ENCODE measurements around the gene RBFOX2. TPM values are rescaled to one million over a fixed set of nuclear protein-coding genes. Genes with fewer than 3 reads are reported as not detected.
A peak's percentile ranks its signal among the peaks of the same experiment; 100 is the strongest.
"Not testable (repeated sequence)": the region's sequence is repeated elsewhere in the genome, so short reads cannot be mapped to it uniquely, and the experiment has no call there.

RBFOX2 gene
- total RNA-seq, 2 donors from 2014 or later = 71.5 to 73.6 TPM

GRCh38 chr22:35743326-35743860 is 285.2 kb downstream of the RBFOX2 start:
- ATAC-seq (no peak), DNase-seq (no peak)
- intact Hi-C loops (cut with DNase I) = loop anchor here in 1 of 2 donors (5.0 to 10.0 kb wide), 2 partner anchors 116 to 381 kb away; no protein-coding TSS in a partner anchor

- intact Hi-C loops (cut with DNase I) = loop anchor here in 1 of 2 donors (5.0 to 10.0 kb wide), 2 partner anchors 115 to 382 kb away; no protein-coding TSS in a partner anchor
- ATAC-seq (peak; percentile 25 to 76), DNase-seq (no peak)
These were observed 286.1 kb downstream of the RBFOX2 start for GRCh38 chr22:35742342-35743100.

- no peak for DNase-seq
- no peak for ATAC-seq
- intact Hi-C loops (cut with DNase I) = loop anchor here in 1 of 2 donors (5.0 to 10.0 kb wide), 2 partner anchors 113 to 384 kb away; no protein-coding TSS in a partner anchor
These were observed 288.0 kb downstream of the RBFOX2 start for GRCh38 chr22:35740616-35741015.

DNA sequence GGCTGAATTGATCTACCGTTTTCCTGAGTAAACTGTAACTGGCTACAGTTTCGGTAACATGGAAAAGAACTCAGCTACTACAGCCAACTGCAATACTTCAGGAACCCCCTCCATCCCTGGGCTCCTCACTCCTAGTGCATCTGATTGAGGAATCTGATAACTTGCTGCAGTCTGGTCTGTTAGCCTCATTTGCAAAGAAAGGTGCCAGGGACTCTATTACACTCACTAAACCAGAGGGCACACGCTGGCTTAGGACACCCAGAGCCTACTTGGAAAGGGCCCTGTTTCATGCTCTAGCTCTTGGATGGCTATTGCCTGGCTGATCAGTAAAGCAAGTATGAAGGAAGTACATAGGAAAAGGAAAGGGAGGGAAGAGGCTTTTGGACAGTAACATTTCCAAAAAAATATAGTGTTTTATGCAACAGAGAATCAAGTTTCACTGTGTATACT is 288.7 kb downstream of the RBFOX2 start:
- intact Hi-C loops (cut with DNase I) = loop anchor here in 1 of 2 donors (5.0 to 10.0 kb wide), 2 partner anchors 113 to 385 kb away; no protein-coding TSS in a partner anchor
- DNase-seq (no peak), ATAC-seq (peak in 1 of 2 donors; percentile 58)

DNA sequence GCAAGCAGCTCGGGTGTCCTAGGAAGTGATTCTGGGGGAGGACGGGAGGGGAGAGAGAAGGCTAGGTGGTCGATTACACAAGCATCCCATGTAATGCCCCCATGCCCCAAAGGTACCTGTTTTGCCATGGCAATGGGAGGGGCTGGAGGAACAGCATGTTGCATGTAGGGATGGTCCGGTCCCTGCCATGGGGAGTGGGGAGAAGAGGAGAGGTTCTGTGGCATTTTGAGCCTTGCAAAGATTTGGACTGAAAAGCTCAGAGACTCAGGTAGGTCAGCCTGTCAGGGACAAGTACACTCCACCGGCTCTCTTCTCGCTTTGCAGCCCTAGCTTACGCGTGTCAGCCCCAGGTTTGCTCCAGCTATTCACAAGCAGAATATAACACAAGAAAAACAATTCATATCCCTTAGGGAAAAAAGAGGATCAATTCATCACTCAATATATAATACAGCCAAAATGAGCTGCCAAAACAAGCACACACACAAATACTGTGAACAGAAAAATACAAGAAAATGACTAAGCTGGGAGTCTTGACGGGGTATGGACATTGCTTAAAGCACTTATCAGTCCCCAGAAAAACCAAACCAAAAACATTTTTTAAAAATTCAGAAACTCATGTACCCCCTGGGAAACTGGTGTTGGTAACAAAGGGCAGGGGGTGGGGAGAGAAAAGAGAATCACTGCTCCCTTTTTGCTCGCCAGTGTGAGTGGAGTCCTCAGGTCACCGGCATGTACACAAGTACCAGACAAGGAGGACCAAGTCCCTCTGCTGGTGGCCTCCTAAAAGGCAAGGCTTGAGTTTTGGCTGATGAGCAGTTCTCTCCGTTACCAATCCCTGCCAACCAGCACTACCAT is 289.3 kb downstream of the RBFOX2 start:
- ATAC-seq = peak; percentile 7 to 38
- no peak for DNase-seq
- intact Hi-C loops (cut with DNase I) = no loop called here

DNA sequence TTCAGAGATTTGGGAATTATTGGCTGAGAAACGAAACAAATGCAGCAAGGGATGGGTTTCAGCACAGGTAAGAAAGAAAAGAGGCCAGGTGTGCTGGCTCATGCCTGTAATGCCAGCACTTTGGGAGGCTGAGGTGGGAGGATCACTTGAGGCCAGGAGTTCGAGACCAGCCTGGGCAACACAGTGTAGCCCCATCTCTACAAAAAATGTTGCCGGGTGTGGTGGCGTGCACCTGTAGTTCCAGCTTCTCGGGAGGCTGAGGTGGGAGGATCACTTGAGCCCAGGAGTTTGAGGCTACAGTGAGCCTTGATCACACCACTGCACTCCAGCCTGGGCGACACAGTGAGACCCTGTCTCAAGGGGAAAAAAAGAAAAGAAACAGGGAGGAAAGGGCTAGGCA is 290.7 kb downstream of the RBFOX2 start:
- ATAC-seq; intact Hi-C loops (cut with DNase I): not testable (repeated sequence)

DNA sequence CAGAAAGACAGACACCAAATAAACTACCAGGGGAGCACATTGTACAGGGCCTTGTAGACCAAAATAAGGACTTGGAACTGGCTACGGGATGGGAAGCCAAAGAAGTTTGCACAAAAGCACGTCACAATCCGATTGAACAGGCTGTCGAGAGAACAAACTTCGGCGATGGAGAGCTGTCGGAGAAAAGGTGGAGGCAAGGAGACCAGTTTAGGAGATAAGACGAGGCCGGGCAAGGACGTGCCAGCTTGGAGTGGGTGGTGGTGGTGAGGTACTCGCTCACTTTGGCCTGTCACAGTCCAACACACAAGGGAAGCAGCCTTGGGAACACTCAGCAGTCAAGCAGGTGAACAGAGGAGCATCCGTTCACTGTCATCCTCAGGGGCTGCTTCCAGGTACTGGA is 291.9 kb downstream of the RBFOX2 start:
- intact Hi-C loops (cut with DNase I) = no loop called here
- ATAC-seq = no peak
- DNase-seq = no peak

More for the DNA sequence above, 290.7 kb downstream of the RBFOX2 start:
- DNase-seq = not testable (repeated sequence)

- ATAC-seq = no peak
- no peak for DNase-seq
- intact Hi-C loops (cut with DNase I) = no loop called here
These were observed 292.5 kb downstream of the RBFOX2 start for GRCh38 chr22:35736166-35736565.

DNA sequence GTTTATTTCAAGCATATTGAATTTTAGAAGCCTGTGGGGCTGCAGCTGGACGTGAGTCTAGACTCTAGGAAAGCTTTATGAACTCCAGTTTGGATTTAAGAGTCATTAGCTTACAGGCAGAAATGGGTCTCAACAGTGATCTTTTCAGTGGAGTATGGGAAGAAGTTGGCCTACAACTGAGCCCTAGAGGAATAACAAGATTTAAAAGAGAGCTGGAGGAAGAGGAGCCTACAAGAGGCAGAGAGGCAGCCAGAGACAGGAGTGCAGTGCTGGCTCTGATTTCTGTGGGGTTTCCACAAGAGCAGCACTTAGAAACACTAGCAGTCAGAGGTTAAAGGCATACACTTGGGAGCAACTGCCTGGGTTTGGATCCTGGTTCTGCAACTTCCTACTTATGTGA is 293.1 kb downstream of the RBFOX2 start:
- no peak for ATAC-seq
- intact Hi-C loops (cut with DNase I) = no loop called here
- DNase-seq = no peak

DNA sequence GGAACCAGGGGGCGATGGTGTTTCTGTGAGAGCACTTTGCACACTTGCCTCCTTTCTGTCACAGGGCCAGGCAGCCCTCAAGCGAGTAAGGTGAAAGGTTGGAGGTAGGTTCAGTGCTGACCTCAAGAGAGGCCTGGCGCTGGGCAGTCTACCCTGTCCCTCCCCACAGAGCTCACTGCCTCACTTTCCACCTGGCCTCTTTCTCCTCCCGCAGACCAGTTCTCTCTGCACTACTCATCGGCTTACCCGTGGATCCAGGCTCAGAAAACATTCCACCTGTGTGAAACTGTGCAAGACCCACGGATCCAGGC is 294.2 kb downstream of the RBFOX2 start:
- intact Hi-C loops (cut with DNase I) = no loop called here
- ATAC-seq = no peak
- DNase-seq = no peak

DNA sequence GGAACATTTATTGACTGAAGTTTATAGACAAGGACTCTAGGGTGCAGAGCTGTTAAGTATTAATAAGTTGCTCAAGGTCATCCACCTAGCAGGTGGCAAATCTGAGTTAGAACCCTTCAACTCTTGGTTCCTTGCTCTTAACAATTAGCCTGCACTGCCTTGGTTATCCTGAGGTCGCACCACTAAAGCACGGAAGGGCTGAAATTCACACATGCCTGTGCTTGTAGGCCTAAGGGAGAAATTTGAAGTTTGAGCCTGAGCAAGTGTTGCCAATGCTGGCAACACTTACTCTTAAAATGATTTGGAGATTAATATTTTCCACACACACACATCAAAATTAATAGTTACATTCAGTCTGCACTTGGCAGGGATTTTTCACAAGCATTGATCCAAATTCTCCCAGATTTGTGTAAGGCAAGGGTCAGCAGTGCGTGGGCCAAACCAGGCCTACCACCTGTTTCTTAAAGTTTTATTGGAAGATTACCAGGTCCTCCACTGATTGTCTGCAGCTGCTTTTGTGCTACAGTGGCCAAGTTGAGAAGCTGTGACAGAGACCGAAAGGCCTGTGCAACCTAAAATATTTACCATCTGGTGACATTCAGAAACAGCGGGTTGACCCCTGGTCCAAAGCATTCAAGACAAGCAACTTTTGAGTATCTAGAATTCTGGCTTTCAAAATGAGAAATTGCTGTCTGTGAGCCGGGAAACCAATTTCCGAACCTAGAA is 294.7 kb downstream of the RBFOX2 start:
- intact Hi-C loops (cut with DNase I) = no loop called here
- DNase-seq = no peak
- ATAC-seq = peak; percentile 50 to 75

DNA sequence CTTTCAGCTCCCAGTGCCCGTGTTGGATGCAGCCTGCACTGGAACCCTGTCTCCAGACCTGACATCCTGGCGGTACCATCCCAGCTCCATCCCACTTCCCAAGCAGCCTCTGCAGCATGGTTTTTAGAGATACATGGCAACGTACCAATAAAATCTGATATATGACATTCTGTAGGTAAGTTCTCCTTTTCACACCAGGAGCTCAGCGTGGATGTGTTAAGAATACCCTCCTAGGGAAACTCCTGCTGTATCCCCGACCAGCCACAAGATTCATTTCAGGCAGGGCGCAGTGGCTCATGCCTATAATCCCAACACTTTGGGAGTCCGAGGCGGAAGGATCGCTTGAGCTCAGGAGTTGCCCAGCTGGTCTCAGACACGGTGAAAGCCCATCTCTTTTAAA is 295.6 kb downstream of the RBFOX2 start:
- intact Hi-C loops (cut with DNase I) = no loop called here
- ATAC-seq = no peak
- DNase-seq = no peak

GRCh38 chr22:35732116-35732515 is 296.5 kb downstream of the RBFOX2 start:
- ATAC-seq = no peak
- intact Hi-C loops (cut with DNase I) = no loop called here
- DNase-seq = no peak

DNA sequence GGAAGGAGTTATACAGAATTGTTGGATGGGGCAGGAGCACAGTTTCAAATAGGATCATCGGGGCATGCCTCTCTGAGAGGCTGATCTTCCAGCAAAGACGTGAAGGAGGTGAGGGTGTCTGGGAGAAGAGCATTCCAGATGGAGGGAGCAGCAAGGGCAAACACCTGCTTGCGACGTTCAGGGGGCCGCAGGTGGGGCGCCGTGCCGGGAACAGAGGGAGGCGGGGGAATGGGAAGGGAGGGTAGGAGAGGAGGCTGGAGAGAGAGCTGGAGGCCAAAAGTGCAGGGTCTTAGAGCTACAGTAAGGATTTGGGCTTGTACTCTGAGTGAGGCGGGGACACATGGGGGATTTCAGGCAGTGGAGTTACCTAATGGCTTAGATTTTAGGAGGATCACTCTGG is 297.3 kb downstream of the RBFOX2 start:
- ATAC-seq = no peak
- DNase-seq = no peak
- intact Hi-C loops (cut with DNase I) = no loop called here

GRCh38 chr22:35729309-35729698 is 299.3 kb downstream of the RBFOX2 start:
- ATAC-seq (no peak), DNase-seq (no peak)
- intact Hi-C loops (cut with DNase I) = no loop called here

DNA sequence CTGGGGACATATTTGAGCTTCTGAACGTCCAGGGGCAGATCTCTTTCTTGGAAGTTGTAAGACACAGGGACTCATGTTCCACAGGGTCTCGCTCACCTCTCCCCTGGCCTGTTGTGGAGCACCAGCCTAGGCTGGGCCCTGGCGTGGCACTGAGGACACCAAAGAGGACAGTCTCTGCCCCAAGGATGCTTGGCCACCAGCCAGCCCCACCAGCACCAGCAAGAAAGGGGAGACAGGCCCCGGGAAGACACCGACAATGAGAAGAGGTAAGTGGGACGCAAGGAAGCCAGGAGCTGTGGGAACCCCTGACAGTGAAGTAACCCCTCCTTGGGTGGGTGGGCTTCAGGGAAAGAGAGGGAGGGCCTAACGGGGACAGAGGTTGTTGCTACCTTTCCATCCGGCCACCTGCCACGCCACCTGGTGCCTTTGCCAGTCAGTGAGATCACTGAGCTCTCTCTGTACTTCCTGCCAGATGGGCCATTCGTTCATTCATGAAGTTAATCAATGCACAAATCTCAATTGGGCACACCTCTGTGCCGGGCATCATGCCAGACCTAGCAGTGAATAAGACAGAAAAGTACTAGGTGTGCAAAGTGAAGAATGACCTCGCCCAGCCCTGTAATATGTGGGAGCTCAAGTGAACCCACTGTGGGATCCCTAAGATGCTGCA is 299.9 kb downstream of the RBFOX2 start:
- no peak for ATAC-seq

GRCh38 chr22:35727436-35727835 is 301.2 kb downstream of the RBFOX2 start:
- DNase-seq (peak; percentile 52), ATAC-seq (peak in 1 of 2 donors; percentile 36)
- intact Hi-C loops (cut with DNase I) = no loop called here

More for the DNA sequence above, 299.9 kb downstream of the RBFOX2 start:
- intact Hi-C loops (cut with DNase I) = no loop called here
- no peak for DNase-seq

GRCh38 chr22:35726933-35727332 is 301.7 kb downstream of the RBFOX2 start:
- no peak for DNase-seq
- ATAC-seq = no peak
- intact Hi-C loops (cut with DNase I) = no loop called here

- intact Hi-C loops (cut with DNase I) = no loop called here
- DNase-seq = no peak
- ATAC-seq = no peak
These were observed 302.2 kb downstream of the RBFOX2 start for GRCh38 chr22:35726398-35726797.
